ENCODE results near the gene GTF2E1.

Gene GTF2E1

DNA sequence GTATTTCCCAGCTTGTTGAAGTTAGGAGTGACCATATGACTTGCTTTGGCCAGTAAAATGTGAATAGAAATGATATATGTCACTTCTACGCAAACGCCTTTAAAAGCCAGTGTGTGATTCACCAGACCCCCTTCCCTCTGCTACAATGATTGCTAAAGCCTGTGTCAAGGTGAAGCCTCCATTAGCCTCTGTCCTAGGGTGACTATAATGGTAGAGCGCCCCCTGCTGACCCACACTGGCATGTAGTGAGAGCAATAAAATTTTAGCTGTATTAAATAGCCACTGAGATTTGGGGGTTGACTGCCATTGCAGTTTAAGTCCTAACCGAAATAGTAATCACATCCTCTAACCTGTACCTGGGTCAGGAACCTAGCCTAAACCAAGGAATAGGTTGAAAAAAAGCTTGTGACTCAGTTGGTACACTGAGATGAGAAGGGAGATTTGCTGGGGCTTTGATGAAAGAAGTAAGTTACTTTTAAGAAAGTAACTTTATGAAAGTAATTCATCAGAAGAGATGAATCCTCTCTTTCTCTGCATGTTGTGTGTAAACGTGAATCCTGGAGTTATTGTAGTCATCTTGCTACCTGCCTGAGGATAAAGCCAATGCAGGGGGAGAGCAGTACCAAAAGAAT is 52.6 kb downstream of the GTF2E1 start:
- Histone ChIP-seq H3K4me1 (ENCODE audit: control insufficient read depth in 1 of 2, insufficient read depth in 2 of 2, low read length in 2 of 2) (peaks cover 4 to 15% of the 10 kb centered on the region in 2 donors), H3K27ac (ENCODE audit: low read depth, low read length) (no peak overlapping the region), H3K27me3 (ENCODE audit: control insufficient read depth in 1 of 2, insufficient read depth in 2 of 2, low read length in 2 of 2) (no peaks in the 10 kb centered on the region), H3K9ac (ENCODE audit: low read depth in 1 of 2, low read length in 2 of 2) (no peak overlapping the region), H3K36me3 (ENCODE audit: control insufficient read depth in 1 of 2, insufficient read depth in 2 of 2, low read length in 2 of 2) (no peaks in the 10 kb centered on the region), H3K9me3 (ENCODE audit: control insufficient read depth in 1 of 2, low read length in 2 of 2) (no peaks in the 10 kb centered on the region), H3K4me3 (ENCODE audit: low read depth in 1 of 2, low read length in 2 of 2) (no peak overlapping the region)

DNA sequence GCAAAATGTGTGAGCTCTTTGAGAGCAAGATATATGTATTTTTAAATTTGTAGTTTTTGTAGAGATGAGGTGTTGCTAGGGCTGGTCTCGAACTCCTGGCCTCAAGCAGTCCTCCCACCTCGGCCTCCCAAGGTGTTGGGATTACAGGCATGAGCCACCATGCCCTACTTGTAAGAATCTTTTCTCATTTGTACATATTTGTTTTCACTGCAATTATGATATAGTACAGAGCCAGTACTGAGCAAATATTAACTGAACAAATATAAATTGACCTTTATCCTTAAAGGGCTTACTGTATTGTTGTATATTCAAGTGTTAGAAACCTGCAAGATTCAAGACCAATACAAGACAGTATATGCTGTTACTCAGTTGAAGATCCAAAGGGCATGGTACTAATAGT is 53.4 kb downstream of the GTF2E1 start:
- Histone ChIP-seq H3K36me3 (ENCODE audit: control insufficient read depth in 1 of 2, insufficient read depth in 2 of 2, low read length in 2 of 2) (no peaks in the 10 kb centered on the region), H3K27ac (ENCODE audit: low read depth, low read length) (no peak overlapping the region), H3K4me3 (ENCODE audit: low read depth in 1 of 2, low read length in 2 of 2) (no peak overlapping the region), H3K4me1 (ENCODE audit: control insufficient read depth in 1 of 2, insufficient read depth in 2 of 2, low read length in 2 of 2) (peaks cover 4 to 15% of the 10 kb centered on the region in 2 donors), H3K9ac (ENCODE audit: low read depth in 1 of 2, low read length in 2 of 2) (no peak overlapping the region), H3K9me3 (ENCODE audit: control insufficient read depth in 1 of 2, low read length in 2 of 2) (no peaks in the 10 kb centered on the region), H3K27me3 (ENCODE audit: control insufficient read depth in 1 of 2, insufficient read depth in 2 of 2, low read length in 2 of 2) (no peaks in the 10 kb centered on the region)

DNA sequence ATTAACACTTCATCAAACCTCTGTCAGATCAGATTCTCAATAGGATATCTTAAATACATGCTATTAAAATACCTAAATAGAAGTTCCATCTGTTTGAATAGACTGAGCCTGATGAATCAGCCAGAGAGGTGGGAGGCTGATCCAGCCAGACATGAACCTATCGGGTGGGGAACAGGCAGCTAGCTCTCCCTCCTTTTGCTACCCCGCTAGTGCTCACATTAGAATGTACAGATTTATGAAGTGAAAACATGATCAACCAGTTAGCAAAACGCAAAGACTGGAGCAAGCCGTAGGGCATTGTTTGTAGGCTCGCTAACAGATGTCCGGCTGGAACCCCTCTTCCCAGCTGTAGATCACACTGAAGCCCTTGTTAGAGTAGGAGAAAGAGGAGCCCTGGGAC is 54.4 kb downstream of the GTF2E1 start:
- Histone ChIP-seq H3K4me1 (ENCODE audit: control insufficient read depth in 1 of 2, insufficient read depth in 2 of 2, low read length in 2 of 2) (peaks cover 4 to 15% of the 10 kb centered on the region in 2 donors), H3K27ac (ENCODE audit: low read depth, low read length) (no peak overlapping the region), H3K9me3 (ENCODE audit: control insufficient read depth in 1 of 2, low read length in 2 of 2) (no peaks in the 10 kb centered on the region), H3K4me3 (ENCODE audit: low read depth in 1 of 2, low read length in 2 of 2) (no peak overlapping the region), H3K36me3 (ENCODE audit: control insufficient read depth in 1 of 2, insufficient read depth in 2 of 2, low read length in 2 of 2) (no peaks in the 10 kb centered on the region), H3K27me3 (ENCODE audit: control insufficient read depth in 1 of 2, insufficient read depth in 2 of 2, low read length in 2 of 2) (no peaks in the 10 kb centered on the region), H3K9ac (ENCODE audit: low read depth in 1 of 2, low read length in 2 of 2) (no peak overlapping the region)

DNA sequence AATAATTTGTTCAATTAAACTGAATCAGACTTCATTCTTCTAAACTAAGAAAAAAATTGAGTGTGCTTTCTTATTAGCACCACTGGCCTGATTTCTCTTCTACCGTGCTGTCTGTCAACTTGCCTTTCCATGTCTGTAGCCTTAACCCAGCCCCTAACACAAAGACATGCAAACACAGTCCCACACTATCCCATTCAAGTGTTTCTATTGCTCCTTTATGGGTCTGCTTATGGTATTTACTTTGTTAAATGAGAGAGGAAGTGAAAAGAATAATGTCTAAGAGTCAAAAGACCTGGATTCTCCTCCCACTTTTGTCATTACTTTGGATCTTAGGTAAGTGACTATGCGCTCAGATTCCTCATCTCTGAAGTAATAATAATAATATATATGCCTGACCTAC is 55.3 kb downstream of the GTF2E1 start:
- Histone ChIP-seq H3K4me3 (ENCODE audit: low read depth in 1 of 2, low read length in 2 of 2) (no peak overlapping the region), H3K9ac (ENCODE audit: low read depth in 1 of 2, low read length in 2 of 2) (no peak overlapping the region), H3K36me3 (ENCODE audit: control insufficient read depth in 1 of 2, insufficient read depth in 2 of 2, low read length in 2 of 2) (no peaks in the 10 kb centered on the region), H3K4me1 (ENCODE audit: control insufficient read depth in 1 of 2, insufficient read depth in 2 of 2, low read length in 2 of 2) (peaks cover 4 to 15% of the 10 kb centered on the region in 2 donors), H3K27me3 (ENCODE audit: control insufficient read depth in 1 of 2, insufficient read depth in 2 of 2, low read length in 2 of 2) (no peaks in the 10 kb centered on the region), H3K27ac (ENCODE audit: low read depth, low read length) (no peak overlapping the region), H3K9me3 (ENCODE audit: control insufficient read depth in 1 of 2, low read length in 2 of 2) (no peaks in the 10 kb centered on the region)

DNA sequence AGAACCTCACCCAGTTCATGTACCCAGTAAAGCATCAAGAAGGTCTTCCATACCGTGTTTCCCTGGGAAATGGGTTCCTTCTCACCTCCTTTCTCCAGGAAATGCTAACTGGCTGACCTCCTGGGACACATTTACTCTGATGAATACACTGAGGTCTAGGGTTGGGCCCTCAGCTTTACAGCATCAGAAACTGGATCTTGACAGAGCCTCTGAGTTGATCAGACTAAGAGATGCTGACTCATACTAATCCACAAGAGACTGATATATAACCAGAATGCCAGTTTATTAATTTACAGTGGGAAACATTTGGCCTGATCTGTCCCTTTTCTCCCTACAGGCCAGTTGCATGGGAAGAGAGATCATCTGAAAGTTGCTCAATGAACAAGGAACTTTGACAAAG is 55.8 kb downstream of the GTF2E1 start:
- H3K4me3 ChIP-seq (ENCODE audit: low read depth in 1 of 2, low read length in 2 of 2), result no peak overlapping the region
- no peaks in the 10 kb centered on the region for H3K9me3 ChIP-seq (ENCODE audit: control insufficient read depth in 1 of 2, low read length in 2 of 2)
- no peak overlapping the region for H3K27ac ChIP-seq (ENCODE audit: low read depth, low read length)
- no peaks in the 10 kb centered on the region for H3K27me3 ChIP-seq (ENCODE audit: control insufficient read depth in 1 of 2, insufficient read depth in 2 of 2, low read length in 2 of 2)
- H3K9ac ChIP-seq (ENCODE audit: low read depth in 1 of 2, low read length in 2 of 2), result no peak overlapping the region
- H3K36me3 ChIP-seq (ENCODE audit: control insufficient read depth in 1 of 2, insufficient read depth in 2 of 2, low read length in 2 of 2), result no peaks in the 10 kb centered on the region
- H3K4me1 ChIP-seq (ENCODE audit: control insufficient read depth in 1 of 2, insufficient read depth in 2 of 2, low read length in 2 of 2), result peaks cover 4 to 15% of the 10 kb centered on the region in 2 donors

DNA sequence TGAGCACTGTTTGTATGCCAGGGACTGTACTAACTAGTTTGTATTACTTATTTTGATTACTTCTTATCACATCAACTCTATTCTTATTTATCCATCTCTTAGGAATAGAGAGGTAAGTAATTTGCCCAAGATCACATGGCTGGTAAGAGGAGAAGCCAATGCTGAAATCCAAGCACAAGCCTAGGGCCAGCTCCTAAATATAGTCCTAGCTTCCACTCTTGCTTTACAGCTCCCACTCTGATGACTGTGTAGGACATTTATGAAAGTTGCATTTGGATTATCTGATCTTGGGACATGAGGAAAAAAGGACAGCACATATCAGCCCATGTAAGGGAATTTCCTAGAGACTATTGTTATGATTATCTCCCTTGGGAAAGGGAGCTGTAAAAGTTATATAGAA is 58.1 kb downstream of the GTF2E1 start:
- H3K9ac ChIP-seq (ENCODE audit: low read depth in 1 of 2, low read length in 2 of 2), result no peak overlapping the region
- H3K4me1 ChIP-seq (ENCODE audit: control insufficient read depth in 1 of 2, insufficient read depth in 2 of 2, low read length in 2 of 2), result peaks cover 4 to 15% of the 10 kb centered on the region in 2 donors
- H3K27ac ChIP-seq (ENCODE audit: low read depth, low read length), result no peak overlapping the region
- no peak overlapping the region for H3K4me3 ChIP-seq (ENCODE audit: low read depth in 1 of 2, low read length in 2 of 2)
- H3K36me3 ChIP-seq (ENCODE audit: control insufficient read depth in 1 of 2, insufficient read depth in 2 of 2, low read length in 2 of 2), result no peaks in the 10 kb centered on the region
- H3K27me3 ChIP-seq (ENCODE audit: control insufficient read depth in 1 of 2, insufficient read depth in 2 of 2, low read length in 2 of 2), result no peaks in the 10 kb centered on the region
- no peaks in the 10 kb centered on the region for H3K9me3 ChIP-seq (ENCODE audit: control insufficient read depth in 1 of 2, low read length in 2 of 2)

DNA sequence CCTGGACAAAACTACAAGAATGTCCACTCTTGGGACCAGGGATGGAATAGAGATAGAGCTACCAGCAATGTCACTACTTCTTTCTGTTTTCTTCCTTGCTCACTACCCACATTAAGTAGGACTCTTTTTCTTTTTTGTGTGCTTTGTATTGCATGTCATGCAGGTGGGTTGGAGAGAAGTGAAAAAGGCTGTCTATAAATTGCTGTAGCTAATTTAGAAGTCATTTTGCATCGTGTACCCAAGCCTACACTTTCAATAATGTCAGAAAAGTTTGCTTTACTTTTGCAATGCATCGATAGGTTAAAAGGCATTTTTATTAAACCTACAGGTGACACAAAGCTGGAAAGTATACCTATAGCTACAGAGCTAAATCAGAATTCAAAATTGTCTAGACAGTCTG is 58.9 kb downstream of the GTF2E1 start:
- no peak overlapping the region for H3K27ac ChIP-seq (ENCODE audit: low read depth, low read length)
- H3K36me3 ChIP-seq (ENCODE audit: control insufficient read depth in 1 of 2, insufficient read depth in 2 of 2, low read length in 2 of 2), result no peaks in the 10 kb centered on the region
- H3K9me3 ChIP-seq (ENCODE audit: control insufficient read depth in 1 of 2, low read length in 2 of 2), result no peaks in the 10 kb centered on the region
- no peak overlapping the region for H3K4me3 ChIP-seq (ENCODE audit: low read depth in 1 of 2, low read length in 2 of 2)
- H3K9ac ChIP-seq (ENCODE audit: low read depth in 1 of 2, low read length in 2 of 2), result no peak overlapping the region
- H3K4me1 ChIP-seq (ENCODE audit: control insufficient read depth in 1 of 2, insufficient read depth in 2 of 2, low read length in 2 of 2), result peaks cover 2 to 11% of the 10 kb centered on the region in 2 donors
- no peaks in the 10 kb centered on the region for H3K27me3 ChIP-seq (ENCODE audit: control insufficient read depth in 1 of 2, insufficient read depth in 2 of 2, low read length in 2 of 2)

DNA sequence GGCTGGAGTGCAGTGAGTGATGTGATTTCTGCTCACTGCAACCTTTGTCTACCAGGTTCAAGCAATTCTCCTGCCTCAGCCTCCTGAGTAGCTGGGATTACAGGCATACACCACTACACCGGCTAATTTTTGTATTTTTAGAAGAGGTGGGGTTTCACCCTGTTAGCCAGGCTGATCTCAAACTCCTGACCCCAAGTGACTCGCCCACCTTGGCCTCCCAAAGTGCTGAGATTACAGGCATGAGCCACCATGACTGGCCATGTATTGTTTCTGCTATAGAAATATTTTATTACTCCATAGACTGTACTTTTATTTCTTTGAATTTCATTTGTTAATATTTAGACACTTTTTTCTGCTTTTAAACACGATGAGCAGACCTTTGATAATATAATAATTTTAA is 60.4 kb downstream of the GTF2E1 start:
- Histone ChIP-seq H3K36me3 (ENCODE audit: control insufficient read depth in 1 of 2, insufficient read depth in 2 of 2, low read length in 2 of 2) (no peaks in the 10 kb centered on the region), H3K9ac (ENCODE audit: low read depth in 1 of 2, low read length in 2 of 2) (no peak overlapping the region), H3K27me3 (ENCODE audit: control insufficient read depth in 1 of 2, insufficient read depth in 2 of 2, low read length in 2 of 2) (no peaks in the 10 kb centered on the region), H3K4me3 (ENCODE audit: low read depth in 1 of 2, low read length in 2 of 2) (no peak overlapping the region), H3K4me1 (ENCODE audit: control insufficient read depth in 1 of 2, insufficient read depth in 2 of 2, low read length in 2 of 2) (peaks cover 0 to 6% of the 10 kb centered on the region in 2 donors), H3K27ac (ENCODE audit: low read depth, low read length) (no peak overlapping the region), H3K9me3 (ENCODE audit: control insufficient read depth in 1 of 2, low read length in 2 of 2) (no peaks in the 10 kb centered on the region)

DNA sequence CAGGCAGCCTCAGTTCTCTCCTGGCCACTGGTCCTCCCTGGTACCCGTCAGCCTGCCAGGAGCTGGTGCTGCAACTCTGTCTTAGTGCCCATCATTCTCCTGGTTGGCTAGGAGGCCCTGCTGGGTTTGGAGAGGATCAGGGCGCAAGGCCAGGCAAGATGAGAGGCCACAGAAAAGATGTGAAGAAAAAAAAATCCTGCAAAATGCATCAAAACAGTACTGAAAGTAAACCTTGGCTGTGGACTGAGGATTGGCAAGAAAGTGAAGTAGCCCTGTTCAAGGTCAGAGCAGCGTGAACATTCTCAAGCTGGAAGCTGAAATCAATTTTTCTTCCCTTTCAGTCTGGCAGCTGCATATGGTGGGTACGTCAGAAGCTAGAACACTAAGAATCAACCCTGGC is 74.2 kb downstream of the GTF2E1 start:
- Histone ChIP-seq H3K27me3 (ENCODE audit: control insufficient read depth in 1 of 2, insufficient read depth in 2 of 2, low read length in 2 of 2) (no peaks in the 10 kb centered on the region), H3K36me3 (ENCODE audit: control insufficient read depth in 1 of 2, insufficient read depth in 2 of 2, low read length in 2 of 2) (no peaks in the 10 kb centered on the region), H3K9me3 (ENCODE audit: control insufficient read depth in 1 of 2, low read length in 2 of 2) (no peaks in the 10 kb centered on the region), H3K27ac (ENCODE audit: low read depth, low read length) (no peak overlapping the region), H3K4me1 (ENCODE audit: control insufficient read depth in 1 of 2, insufficient read depth in 2 of 2, low read length in 2 of 2) (peaks cover 3 to 7% of the 10 kb centered on the region in 2 donors), H3K4me3 (ENCODE audit: low read depth in 1 of 2, low read length in 2 of 2) (no peak overlapping the region), H3K9ac (ENCODE audit: low read depth in 1 of 2, low read length in 2 of 2) (no peak overlapping the region)

DNA sequence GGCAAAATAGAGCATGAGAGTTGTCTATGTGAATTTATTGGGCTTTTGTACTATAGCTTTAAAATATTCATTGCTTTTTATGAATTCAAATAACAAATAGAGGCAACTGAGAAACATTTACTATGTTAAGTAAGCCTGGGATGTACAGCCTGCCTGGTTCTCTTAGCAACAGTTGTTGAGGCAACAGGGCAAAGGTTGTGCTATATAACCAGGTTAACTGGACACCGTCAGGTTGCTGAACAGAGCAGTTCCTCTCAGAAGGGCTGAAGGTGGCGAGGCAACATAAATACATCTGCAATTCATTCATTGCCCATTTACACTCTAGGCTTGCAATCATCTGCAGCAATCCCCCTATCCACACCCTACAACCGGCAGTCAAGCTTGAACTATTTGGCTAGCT is 78.2 kb downstream of the GTF2E1 start:
- H3K9ac ChIP-seq (ENCODE audit: low read depth in 1 of 2, low read length in 2 of 2), result no peak overlapping the region
- H3K27me3 ChIP-seq (ENCODE audit: control insufficient read depth in 1 of 2, insufficient read depth in 2 of 2, low read length in 2 of 2), result no peaks in the 10 kb centered on the region
- no peak overlapping the region for H3K4me3 ChIP-seq (ENCODE audit: low read depth in 1 of 2, low read length in 2 of 2)

DNA sequence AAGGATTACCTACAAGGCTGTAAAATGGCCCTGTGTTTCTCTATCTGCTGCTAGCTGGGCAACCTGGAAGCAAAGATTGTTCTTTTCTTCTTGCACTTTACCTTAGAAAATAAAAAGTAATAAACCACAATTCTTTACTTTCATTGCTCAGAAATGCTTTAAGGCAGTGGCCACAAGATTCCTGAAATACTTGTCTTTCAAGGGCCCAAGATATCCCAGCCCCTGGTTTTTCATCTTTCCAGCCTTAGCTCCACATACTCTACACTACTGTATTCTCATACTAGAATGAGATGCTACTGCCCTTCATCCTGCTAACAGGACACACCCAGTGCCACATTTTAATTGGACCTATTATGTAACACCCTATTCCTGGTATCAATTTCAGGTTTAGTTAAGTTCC is 78.9 kb downstream of the GTF2E1 start:
- Histone ChIP-seq H3K27ac (ENCODE audit: low read depth, low read length) (no peak overlapping the region), H3K9ac (ENCODE audit: low read depth in 1 of 2, low read length in 2 of 2) (no peak overlapping the region), H3K4me3 (ENCODE audit: low read depth in 1 of 2, low read length in 2 of 2) (no peak overlapping the region), H3K36me3 (ENCODE audit: control insufficient read depth in 1 of 2, insufficient read depth in 2 of 2, low read length in 2 of 2) (no peaks in the 10 kb centered on the region), H3K9me3 (ENCODE audit: control insufficient read depth in 1 of 2, low read length in 2 of 2) (no peaks in the 10 kb centered on the region), H3K4me1 (ENCODE audit: control insufficient read depth in 1 of 2, insufficient read depth in 2 of 2, low read length in 2 of 2) (peaks cover 3 to 7% of the 10 kb centered on the region in 2 donors), H3K27me3 (ENCODE audit: control insufficient read depth in 1 of 2, insufficient read depth in 2 of 2, low read length in 2 of 2) (no peaks in the 10 kb centered on the region)

More for the DNA sequence above, 78.2 kb downstream of the GTF2E1 start:
- H3K36me3 ChIP-seq (ENCODE audit: control insufficient read depth in 1 of 2, insufficient read depth in 2 of 2, low read length in 2 of 2), result no peaks in the 10 kb centered on the region
- H3K4me1 ChIP-seq (ENCODE audit: control insufficient read depth in 1 of 2, insufficient read depth in 2 of 2, low read length in 2 of 2), result peaks cover 3 to 7% of the 10 kb centered on the region in 2 donors
- H3K27ac ChIP-seq (ENCODE audit: low read depth, low read length), result no peak overlapping the region
- H3K9me3 ChIP-seq (ENCODE audit: control insufficient read depth in 1 of 2, low read length in 2 of 2), result no peaks in the 10 kb centered on the region
